K562 (cell line): ENCODE measurements around the gene STK4. TPM values are rescaled to one million over a fixed set of nuclear protein-coding genes. Genes with fewer than 3 reads are reported as not detected.
A peak's percentile ranks its signal among the peaks of the same experiment; 100 is the strongest.

Experiments
- ATAC-seq: fragments of 200-7000 bp; cut with Tn5 transposase; 3 replicates; pipeline ENCODE4 v1.9.1; 2020; ENCODE audit warnings: moderate library complexity
- BruUV-seq: library from RNA; stranded (reverse); fragments of 400-500 nt; replicated peaks from 2 replicates; lab custom pipeline; 2021; lab: Mats Ljungman, UMichigan
- CTCF ChIA-PET: fragments of 300-600 bp; formaldehyde crosslinking; extraction: SDS; loops from one replicate; lab custom pipeline; 2021; ENCODE audit warnings: low intra/inter-chr PET ratio; lab: Yijun Ruan, JAX
- POLR2A ChIA-PET: fragments of 300-600, 350-650 bp; sonication (Branson Sonifier 250); formaldehyde crosslinking; extraction: SDS; loops from one replicate; lab custom pipeline; 2021; ENCODE audit warnings: antibody characterized with exemption, inconsistent platforms; lab: Yijun Ruan, JAX
- DNase-seq, 4 experiments: peaks; one replicate each; pipeline versions ENCODE4 v3.0.0 to v3.0.0-alpha.2; 2011 to 2018; ENCODE audit warnings: low spot score in 3 of 4, mixed read lengths in 3 of 4; ENCODE audit errors: extremely low read depth in 1 of 4
- FAIRE-seq: peaks from 2 replicates; lab custom pipeline; 2011; peaks lifted over from hg19 to GRCh38; lab: Jason Lieb, UNC
- H2AFZ ChIP-seq: 2 replicates; pipeline ENCODE4 v1.6.0; 2011; ENCODE audit warnings: low read depth, low read length, control low read depth, inconsistent platforms
- H3K27ac ChIP-seq: fragments of 200-600 bp; 3 replicates; pipeline ENCODE4 v1.8.0; 2011; ENCODE audit warnings: low read depth, mild to moderate bottlenecking, control low read depth, inconsistent platforms, low read length, moderate library complexity, mixed read lengths; ENCODE audit errors: extremely low read depth
- H3K27me3 ChIP-seq, 2 experiments: fragments of 300-600 bp in 1 of 2; 2 replicates in 1 of 2; 3 replicates in 1 of 2; pipeline versions ENCODE4 v1.6.0 to v1.8.0; 2011; ENCODE audit warnings: inconsistent platforms in 2 of 2, low read length in 2 of 2, mild to moderate bottlenecking in 1 of 2, mixed read lengths in 1 of 2, moderate library complexity in 1 of 2; ENCODE audit not compliant: control insufficient read depth in 2 of 2, insufficient read depth in 2 of 2
- H3K36me3 ChIP-seq: fragments of 300-600 bp; 3 replicates; pipeline ENCODE4 v1.8.0; 2011; ENCODE audit warnings: mild to moderate bottlenecking, low read length, inconsistent platforms; ENCODE audit not compliant: control insufficient read depth, insufficient read depth
- H3K4me1 ChIP-seq, 2 experiments: fragments of 200-600 bp in 1 of 2; replicated peaks in 1 of 2; 2 replicates in 1 of 2; 3 replicates in 1 of 2; pipeline versions ENCODE4 v1.5.1 to v1.8.0; 2011; ENCODE audit warnings: inconsistent platforms in 2 of 2, low read length in 2 of 2, mild to moderate bottlenecking in 1 of 2, mixed read lengths in 1 of 2, moderate library complexity in 1 of 2; ENCODE audit not compliant: control insufficient read depth in 2 of 2, insufficient read depth in 2 of 2
- H3K4me2 ChIP-seq: 2 replicates; pipeline ENCODE4 v1.6.1; 2011; ENCODE audit warnings: low read length, control low read depth, inconsistent platforms, mixed read lengths; ENCODE audit not compliant: insufficient read depth
- H3K4me3 ChIP-seq: fragments of 200-600 bp; sonication (generic), shearing (Covaris generic); 2 replicates; pipeline ENCODE4 v1.5.1; 2016; ENCODE audit warnings: control low read depth, inconsistent platforms
- H3K79me2 ChIP-seq: fragments of 200-600 bp; 3 replicates; pipeline ENCODE4 v1.8.0; 2011; ENCODE audit warnings: low read length, inconsistent platforms; ENCODE audit not compliant: control insufficient read depth, insufficient read depth
- H3K9ac ChIP-seq, 2 experiments: 2 replicates each; pipeline versions ENCODE4 v1.6.0 to v1.6.1; 2011; ENCODE audit warnings: low read depth in 2 of 2, low read length in 2 of 2, control low read depth in 1 of 2, inconsistent platforms in 1 of 2, mild to moderate bottlenecking in 1 of 2, mixed read lengths in 1 of 2; ENCODE audit not compliant: insufficient read depth in 1 of 2
- H3K9me1 ChIP-seq: one replicate; pipeline ENCODE4 v1.6.0; 2011; ENCODE audit warnings: inconsistent platforms, mild to moderate bottlenecking, low read length, moderate library complexity; ENCODE audit not compliant: control insufficient read depth, insufficient read depth
- H3K9me3 ChIP-seq: replicated peaks from 2 replicates; pipeline ENCODE4 v1.5.1; 2011; ENCODE audit warnings: low read depth, low read length, inconsistent platforms; ENCODE audit not compliant: control insufficient read depth, insufficient read depth
- H4K20me1 ChIP-seq: replicated peaks from 2 replicates; pipeline ENCODE4 v1.6.1; 2011; ENCODE audit warnings: low read length, inconsistent platforms, mixed read lengths; ENCODE audit not compliant: control insufficient read depth, insufficient read depth
- GATA2 ChIP-seq: sonication (generic); formaldehyde crosslinking; IDR thresholded peaks from 2 replicates; pipeline ENCODE4 v1.4.0; 2020; ENCODE audit warnings: mild to moderate bottlenecking, missing genetic modification reagents
- SMAD3 ChIP-seq: fragments of 450-650 bp; formaldehyde crosslinking; conservative IDR thresholded peaks from 2 replicates; pipeline ENCODE4 v1.4.0; 2020; ENCODE audit warnings: mild to moderate bottlenecking
- SRSF7 ChIP-seq: fragments of 200-400 bp; formaldehyde crosslinking; optimal IDR thresholded peaks from 2 replicates; pipeline ENCODE3; 2017; ENCODE audit warnings: mild to moderate bottlenecking, low read depth, low read length
- ZNF140 ChIP-seq: fragments of 250-450 bp; sonication (Bioruptor Pico); IDR thresholded peaks from 2 replicates; pipeline ENCODE4 v1.8.0; 2021; ENCODE audit warnings: moderate library complexity, mild to moderate bottlenecking, inconsistent platforms
- ZNF431 ChIP-seq: sonication (generic); formaldehyde crosslinking; IDR thresholded peaks from 2 replicates; pipeline ENCODE4 v1.8.0; 2022; ENCODE audit warnings: mild to moderate bottlenecking, missing genetic modification reagents
- ZNF655 ChIP-seq: fragments of 250-450 bp; sonication (Bioruptor Pico); IDR thresholded peaks from 2 replicates; pipeline ENCODE4 v1.5.0; 2021
- WGBS: fragments of 100-300 bp; shearing (Covaris generic); methylation state at CpG from one replicate; pipeline ENCODE4 v1.1.6; 2016; ENCODE audit warnings: low coverage, mixed read lengths; ENCODE audit not compliant: insufficient coverage; ENCODE audit errors: missing lambda C conversion rate; 5-methylcytosine and 5-hydroxymethylcytosine counted together
- in situ Hi-C: fragments of 300-500 bp; cut with MboI; formaldehyde crosslinking; loops from 4 replicates; pipeline ENCODE4 v1.15.0; 2018; ENCODE audit warnings: inconsistent platforms, mixed read lengths
- intact Hi-C: fragments of 100-400 bp; cut with micrococcal nuclease; formaldehyde crosslinking; loops from 2 replicates; pipeline ENCODE4 v1.14.2; 2022
- polyA plus RNA-seq, 8 experiments: library from polyadenylated mRNA; depleted of rRNA in 4 of 8; stranded (reverse) in 5 of 8; unstranded in 3 of 8; fragments of >200 nt; fragmentation: Nextera tagmentation in 2 of 8; fragmentation: Illumina TruSeq in 1 of 8; extraction: Ambion mirVana in 2 of 8; extraction: Trizol in 1 of 8; gene quantifications; 2 replicates each; pipeline versions ENCODE4 v1.2.1 to v1.2.3, GENCODE V29; 2011 to 2014; ENCODE audit warnings: inconsistent platforms in 1 of 8, missing spikeins in 1 of 8
- total RNA-seq, 7 experiments: library from RNA; depleted of rRNA in 6 of 7; stranded (reverse); fragments of >200 nt in 6 of 7; fragmentation: Illumina TruSeq in 2 of 7; extraction: Trizol in 2 of 7; gene quantifications; 2 replicates each; pipeline versions ENCODE4 v1.2.1 to v1.2.3, GENCODE V29; 2011 to 2021; ENCODE audit warnings: low replicate concordance in 1 of 7

The STK4 gene
- total and polyA plus RNA-seq, 9 of the 15 experiments (the other 6 are each of a cell fraction or from before 2014, with no cell fraction given): 11.9 to 30.6 (median 22.2) TPM

- no peak overlapping the region for H3K27ac ChIP-seq
- FAIRE-seq: no peak
- H3K27me3 ChIP-seq: peaks cover 5 to 13% of the 10 kb centered on the region in 2 experiments; a peak in 4 of 5 replicates
- DNase-seq: no peak
- H3K4me1 ChIP-seq: peaks cover 0 to 9% of the 10 kb centered on the region in 2 experiments; a peak in 1 of 5 replicates
- H3K36me3 ChIP-seq: no peaks in the 10 kb centered on the region
- H4K20me1 ChIP-seq: no peaks in the 10 kb centered on the region
- H3K9me1 ChIP-seq: no peaks in the 10 kb centered on the region
- ChIA-PET POLR2A (interaction anchor here (0.6 to 1.3 kb wide), 4 partner anchors 12 to 51 kb away, joined by 3 to 6 read pairs (median 4); no protein-coding TSS in a partner anchor), CTCF (interaction anchor here (0.6 to 3.2 kb wide), 3 partner anchors 52 to 403 kb away, joined by 3 to 34 read pairs (median 19); no protein-coding TSS in a partner anchor)
- intact Hi-C loops: loop anchor here (1.0 to 10.0 kb wide), 3 partner anchors 51 to 180 kb away; partner anchors contain the start of gene PABPC1L
- ATAC-seq: no peak
- TF ChIP-seq ZNF431 (CRISPR knock-in tag): no peak
- TF ChIP-seq ZNF140 (CRISPR knock-in tag): no peak
- no peak for TF ChIP-seq SMAD3
- no peak for TF ChIP-seq SRSF7
- TF ChIP-seq ZNF655 (CRISPR knock-in tag): no peak
- TF ChIP-seq GATA2 (CRISPR knock-in tag): no peak
- WGBS: 38% methylated on average over 10 of the region's 11 CpGs
- H3K9ac ChIP-seq: no peak overlapping the region; a peak in 1 of 4 replicates
- in situ Hi-C loops: no loop called here
- no peak overlapping the region for H3K4me2 ChIP-seq
- H3K79me2 ChIP-seq: no peaks in the 10 kb centered on the region
- H2AFZ ChIP-seq: 0 out of 2 replicates have a peak overlapping the region, but pooled peaks have one; percentile 26
- H3K4me3 ChIP-seq: no peak overlapping the region
- BruUV-seq: no TSS peak
- no peaks in the 10 kb centered on the region for H3K9me3 ChIP-seq
Measured at GRCh38 chr20:45094864-45095574, 128.7 kb downstream of the STK4 start.
